GM21381 (cell line): Measurements from ENCODE around the gene SNED1.
"Not testable (repeated sequence)": the region's sequence is repeated elsewhere in the genome, so short reads cannot be mapped to it uniquely, and the experiment has no call there.

Experiments
- ATAC-seq: cut with Tn5 transposase; IDR thresholded peaks from one replicate; pipeline ENCODE4 v1.9.1; 2021; ENCODE audit warnings: mild to moderate bottlenecking, moderate library complexity; ENCODE audit not compliant: unreplicated experiment

The SNED1 gene

DNA sequence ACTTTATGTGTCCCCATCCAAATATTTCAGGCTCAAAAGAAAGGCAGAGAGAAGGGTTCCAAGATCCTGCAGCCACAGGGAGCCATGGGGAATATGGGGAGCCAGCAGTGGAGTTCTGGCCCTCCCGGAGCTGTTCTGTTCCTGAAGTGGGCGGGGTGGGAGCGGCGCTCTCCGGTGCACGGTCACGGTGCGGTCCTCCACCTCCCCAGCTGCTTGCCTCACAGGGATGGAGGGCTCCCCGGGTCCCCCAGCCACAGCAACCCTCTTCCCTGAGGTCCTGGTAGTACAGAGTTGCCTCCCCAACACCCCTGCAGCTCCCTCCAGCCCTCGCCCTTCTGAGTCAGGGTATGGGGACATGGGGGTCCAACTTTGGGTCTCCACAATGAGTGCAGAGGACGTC lies 26.2 kb upstream of the SNED1 start:
- ATAC-seq = no peak

DNA sequence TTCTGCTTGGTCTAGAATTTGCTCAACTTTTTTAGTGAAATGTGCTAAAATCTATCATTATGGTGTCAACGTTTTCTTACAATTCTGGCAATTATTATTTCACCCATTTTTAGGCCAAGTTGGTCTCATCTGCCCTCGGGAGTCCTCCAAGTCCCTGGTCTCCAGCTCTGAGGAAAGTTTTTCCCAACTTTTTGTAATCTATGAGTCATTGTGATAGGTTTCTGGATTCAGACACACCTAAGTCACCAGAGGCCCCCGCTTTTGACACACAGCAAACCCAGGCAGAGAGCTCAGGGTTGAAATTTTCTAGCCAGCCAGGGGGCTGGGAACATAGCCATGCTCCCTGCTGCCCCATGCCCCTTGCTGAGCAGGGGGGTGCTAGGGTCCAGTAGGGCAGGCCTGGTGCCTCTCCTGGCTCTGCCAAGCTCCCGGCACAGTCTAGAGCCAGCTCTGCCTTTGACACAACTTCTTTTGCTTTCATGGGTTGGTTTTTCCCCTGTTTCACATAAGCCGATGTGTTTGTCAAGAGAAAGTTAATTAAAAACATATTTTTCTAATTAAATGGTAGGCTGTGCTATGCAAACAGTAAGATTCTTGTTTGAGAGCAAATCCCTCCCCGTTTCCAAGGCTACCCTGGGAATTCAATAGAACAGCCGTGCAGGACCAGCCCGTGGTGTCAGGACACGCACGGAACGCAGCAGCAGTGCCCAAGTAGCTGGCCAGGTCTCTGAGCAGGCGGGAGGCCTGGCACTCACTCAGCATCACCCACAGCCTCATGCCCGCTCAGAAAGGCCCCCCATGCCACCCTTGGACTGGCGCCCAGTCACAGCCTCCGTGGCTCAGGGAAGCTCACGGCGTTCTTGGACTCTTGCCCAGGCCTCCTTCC lies 25.5 kb upstream of the SNED1 start:
- ATAC-seq = no peak

DNA sequence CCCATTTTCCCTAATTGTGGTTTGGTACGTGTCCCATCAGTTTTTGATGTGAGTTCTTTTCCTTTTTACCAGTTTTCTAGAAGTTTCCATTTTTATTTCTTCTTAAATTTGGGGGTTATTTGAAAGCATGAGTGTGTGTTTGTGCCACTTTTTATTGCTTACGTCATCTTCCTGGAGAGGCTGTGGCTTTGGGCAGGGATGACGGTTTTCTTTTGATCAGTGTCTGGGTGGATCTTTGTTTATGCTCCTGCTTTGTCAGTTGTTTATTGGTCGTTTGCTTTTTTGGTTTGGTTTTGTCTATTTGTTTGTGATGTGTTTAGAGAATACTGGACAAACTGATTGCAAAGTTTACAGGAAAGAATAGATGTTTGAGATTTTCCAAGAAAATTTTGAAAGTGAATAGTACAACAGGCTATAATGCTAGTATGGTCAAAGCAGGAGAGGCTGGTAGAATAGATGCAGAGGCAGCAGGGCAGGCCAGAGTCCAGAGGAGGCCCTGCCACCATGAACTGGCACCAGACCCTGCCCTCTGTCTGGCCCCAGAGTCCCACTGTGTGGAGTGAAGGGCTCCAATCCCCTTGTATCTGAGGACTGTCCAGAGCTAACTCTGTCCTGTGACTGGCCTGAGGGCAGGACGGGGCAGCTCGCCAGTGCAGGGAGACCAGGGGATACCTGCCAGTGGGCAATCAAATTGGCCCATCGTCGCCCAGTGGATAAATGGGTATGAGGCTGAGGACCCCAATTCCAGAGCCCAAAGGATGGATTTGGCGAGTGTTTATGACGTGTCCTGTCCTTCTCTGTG lies 23.4 kb upstream of the SNED1 start:
- no peak for ATAC-seq

DNA sequence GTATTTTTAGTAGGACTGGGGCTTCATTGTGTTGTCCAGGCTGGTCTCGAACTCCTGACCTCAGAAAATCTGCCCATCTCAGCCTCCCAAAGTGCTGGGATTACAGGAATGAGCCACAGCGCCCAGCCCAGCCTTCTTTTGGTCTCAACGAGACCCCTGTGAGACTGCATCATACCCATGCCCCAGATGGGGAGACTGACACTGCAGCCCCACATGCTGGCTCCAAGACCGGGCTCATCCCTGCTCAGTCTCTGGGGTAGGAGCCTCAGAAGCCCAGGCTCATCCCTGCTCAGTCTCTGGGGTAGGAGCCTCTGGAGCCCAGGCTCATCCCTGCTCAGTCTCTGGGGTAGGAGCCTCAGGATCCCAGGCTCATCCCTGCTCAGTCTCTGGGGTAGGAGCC lies 22.5 kb upstream of the SNED1 start:
- not testable (repeated sequence) for ATAC-seq

DNA sequence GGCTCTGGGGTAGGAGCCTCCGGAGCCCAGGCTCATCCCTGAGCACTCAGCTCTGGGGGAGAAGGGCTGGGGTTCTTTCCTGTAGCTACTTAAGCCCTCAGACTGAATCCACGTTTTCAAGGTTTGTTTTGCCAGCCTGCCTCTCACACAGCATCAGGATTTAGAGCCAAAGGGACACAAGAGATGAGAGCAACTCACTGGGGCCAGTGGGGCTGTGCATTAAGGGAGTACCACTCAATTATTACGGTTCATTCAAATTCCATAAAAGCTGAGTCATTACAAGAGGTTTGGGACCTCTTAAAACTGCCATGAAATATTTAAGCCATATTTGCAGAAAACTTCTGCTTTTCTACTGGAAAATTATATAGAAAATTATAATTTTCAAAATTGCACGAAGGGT lies 17.1 kb upstream of the SNED1 start:
- no peak for ATAC-seq

DNA sequence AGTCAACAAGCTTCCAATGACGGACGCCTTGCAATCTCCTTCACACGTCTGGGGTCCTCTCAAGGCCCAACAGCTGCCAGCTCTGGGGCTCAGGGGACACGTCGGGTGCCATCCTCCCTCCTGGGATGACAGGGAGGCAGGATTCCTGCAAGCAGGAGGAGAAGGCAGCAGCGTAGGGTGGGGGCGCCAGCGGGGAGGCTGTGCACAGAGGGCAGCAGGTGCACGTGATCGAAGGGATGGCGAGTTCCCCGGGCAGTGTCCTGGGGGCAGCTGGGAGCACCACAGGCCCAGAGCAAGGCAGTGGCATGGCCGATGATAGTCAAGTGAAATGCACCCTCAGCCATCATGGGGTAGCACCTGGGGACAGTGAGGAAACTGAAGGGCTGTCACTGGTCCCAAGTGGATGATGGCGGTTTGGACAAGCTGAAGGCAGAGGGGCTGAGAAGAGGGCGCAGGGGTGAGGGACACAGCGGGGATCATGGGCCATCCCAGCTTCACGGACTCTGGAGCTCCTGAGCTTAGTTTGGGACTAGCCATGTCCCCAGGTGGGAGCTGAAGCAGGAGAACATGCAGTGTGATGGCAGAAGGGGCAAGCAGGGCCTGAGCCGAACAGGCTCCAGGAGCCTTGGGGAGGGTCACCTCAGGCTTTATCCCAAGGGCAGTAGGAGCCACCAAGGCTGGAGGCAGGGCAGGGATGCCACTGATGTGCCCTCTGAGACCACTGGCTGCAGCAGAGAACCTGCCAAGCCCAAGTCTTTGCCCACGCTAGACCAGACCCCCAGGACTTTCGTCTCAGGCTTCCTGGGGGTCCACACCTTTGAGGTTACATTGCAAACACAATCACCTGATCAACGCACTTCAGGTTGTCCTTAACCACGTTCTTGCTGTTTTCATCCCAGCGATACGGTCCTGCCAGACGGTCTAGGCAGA lies 16.3 kb upstream of the SNED1 start:
- ATAC-seq = no peak

DNA sequence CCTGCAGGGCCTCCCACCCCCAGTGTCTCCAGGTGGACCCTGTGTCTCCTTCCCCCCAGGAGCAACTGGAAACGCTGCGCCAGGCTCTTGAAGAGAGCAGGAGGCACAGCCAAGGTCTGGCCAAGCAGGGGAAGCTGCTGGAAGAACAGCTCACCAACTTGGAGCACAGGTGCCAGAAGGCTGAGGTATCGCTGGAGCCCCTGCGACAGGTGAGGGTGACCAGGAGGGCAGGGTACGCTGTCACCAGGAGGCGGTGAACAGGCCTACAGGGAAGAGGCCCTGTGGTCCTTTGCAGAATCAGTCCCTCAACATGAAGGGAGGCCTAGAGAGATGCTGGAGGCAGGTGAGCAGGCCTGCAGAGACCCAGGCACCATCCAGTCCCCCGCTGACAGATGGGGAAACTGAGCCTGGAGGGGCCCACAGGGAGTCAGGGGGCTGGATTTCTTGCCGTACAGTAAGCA lies 15.6 kb upstream of the SNED1 start:
- no peak for ATAC-seq

DNA sequence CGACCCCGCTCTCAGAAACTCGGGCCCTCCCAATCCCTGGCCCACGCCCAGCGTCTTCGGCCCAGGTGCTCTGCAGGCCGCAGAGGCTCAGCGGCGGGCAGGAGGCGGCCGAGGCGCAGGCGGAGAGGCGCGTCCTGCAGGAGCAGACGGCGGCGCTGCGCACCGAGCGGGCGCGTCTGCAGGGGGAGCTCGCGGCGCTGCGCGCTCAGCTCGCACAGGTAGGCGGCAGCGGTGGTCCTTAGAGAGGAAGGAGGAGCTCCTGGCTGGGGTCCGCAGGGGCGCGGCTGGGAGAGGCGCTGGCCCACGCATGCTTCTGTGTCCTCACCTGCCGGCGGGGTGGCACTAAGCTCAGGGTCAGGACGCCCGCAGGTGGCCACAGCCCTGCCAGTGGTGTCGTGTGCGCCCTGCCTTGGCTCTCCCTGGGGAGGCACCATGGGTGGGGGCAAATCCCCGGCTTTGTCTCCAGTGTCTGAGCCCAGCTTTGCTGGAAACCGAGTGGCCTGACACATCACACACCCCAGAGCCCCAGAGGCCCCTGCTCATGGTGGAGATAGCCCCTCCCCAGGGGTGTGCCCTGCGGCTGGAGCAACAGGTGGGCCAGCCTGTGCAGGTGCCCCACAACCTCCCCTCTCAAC lies 14.9 kb upstream of the SNED1 start:
- ATAC-seq = no peak

DNA sequence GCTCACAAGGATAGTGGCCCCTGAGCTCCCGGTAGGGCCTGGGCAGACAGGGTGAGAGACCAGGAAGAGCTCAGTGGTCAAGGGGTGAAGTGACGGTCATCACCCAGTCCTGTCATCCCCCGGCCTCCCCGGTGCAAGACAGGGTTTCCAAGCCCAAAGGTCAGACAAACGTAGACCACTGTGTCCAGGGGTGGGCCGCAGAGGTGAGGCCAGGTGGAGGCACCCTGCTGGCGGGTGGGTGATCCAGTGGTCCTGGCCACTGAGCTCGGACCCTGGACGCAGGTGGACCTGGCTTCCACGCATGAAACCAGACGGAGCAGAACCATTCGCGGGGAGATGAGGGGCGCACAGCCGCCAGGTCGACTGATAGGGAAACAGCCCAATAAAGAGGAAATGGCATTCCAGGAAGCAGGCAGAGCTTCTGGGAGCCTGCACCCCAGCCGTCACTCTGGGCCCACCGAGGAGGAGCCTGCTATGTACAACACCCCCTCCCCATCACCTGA lies 14.4 kb upstream of the SNED1 start:
- no peak for ATAC-seq

DNA sequence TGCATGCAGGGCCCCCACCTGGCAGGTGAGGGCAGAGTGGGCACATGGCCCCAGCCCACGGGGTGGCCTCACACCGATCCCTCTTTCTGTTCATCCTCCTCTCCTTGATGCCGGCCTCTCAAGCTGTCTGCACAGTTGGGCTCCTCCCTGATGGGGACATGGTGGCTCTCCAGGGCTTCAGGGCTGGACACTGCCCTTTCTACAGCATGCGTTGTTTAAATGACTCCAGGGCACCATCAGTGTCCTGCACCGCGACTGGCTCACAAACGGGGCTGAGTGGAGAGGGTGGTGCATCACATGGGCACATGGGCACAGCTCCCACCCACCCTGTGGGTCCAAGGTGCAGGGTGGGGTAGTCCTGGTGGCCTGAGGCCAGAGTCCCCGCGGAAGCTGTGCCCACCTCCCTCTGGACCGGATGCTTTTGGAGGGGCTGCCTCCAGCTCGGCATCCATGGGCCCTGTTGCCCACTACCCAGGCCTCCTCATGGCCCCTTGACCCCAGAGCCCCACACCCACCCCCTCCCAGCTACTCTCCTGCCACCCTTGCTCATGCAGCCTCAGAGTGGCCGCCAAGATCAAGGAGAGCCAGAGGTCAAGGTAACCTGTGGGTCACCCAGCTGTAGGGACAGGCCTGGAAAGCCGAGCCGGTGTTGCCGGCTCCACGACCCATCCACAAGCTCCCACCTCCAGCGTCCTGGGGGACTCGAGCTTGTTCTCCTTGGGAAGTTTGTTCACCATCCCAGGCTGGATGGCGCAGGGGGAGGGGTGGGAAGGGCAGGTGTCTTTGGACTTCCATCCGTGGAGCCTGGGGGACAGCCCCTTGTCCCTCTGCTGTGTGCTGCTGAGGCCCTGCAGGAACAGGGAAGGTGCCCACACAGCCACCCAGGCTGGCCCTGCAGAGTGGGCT lies 12.3 kb upstream of the SNED1 start:
- ATAC-seq = no peak

DNA sequence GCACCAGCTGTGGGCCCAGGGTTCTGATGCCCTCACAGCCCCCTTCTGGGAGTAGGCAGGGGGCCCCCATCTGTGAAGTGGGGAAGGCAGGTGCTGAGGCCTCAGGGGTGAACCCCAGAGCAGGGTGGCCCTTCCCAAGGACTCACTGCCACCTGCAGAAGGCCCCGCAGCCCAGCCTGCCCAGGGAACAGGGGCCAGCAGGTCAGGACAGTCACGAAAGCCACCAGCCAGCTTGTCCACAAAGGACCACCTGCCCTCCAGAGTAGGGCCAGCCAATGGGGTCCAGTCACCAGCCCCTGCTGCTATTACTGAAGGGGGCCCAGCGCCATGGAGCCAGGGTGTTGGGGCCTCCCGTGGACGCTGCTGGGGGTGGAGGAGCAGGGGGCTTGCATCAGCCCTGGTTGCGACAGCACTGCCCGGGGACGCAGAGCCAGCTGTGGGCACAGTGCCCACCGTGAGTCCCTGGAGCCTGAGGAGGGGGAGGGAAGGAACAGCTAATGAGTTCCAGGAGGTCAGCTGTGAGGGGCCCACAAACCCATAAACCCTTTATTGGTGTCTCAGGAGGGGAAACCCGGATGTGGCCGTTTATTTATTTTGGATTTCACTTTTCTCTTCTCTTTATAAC lies 11.5 kb upstream of the SNED1 start:
- no peak for ATAC-seq

DNA sequence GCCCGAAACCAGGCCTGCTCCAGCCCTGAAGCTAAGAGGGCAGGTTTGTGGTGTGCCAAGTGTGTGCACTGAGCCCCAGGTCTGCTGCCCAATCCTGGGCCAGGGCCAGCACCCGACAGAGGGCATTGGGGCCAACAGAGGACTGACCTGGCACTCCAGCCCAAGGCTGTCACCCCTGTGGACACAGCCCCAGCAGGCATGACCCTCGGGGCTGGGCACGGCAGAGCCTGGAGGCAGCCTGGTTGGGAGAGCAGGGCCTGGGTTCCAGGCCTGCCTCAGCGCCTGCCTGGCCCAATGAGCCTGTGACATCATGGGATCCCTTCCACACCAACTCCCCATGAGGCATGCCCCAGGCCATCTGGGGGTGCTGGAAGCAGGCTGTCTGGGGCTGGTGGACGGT lies 10.8 kb upstream of the SNED1 start:
- no peak for ATAC-seq

DNA sequence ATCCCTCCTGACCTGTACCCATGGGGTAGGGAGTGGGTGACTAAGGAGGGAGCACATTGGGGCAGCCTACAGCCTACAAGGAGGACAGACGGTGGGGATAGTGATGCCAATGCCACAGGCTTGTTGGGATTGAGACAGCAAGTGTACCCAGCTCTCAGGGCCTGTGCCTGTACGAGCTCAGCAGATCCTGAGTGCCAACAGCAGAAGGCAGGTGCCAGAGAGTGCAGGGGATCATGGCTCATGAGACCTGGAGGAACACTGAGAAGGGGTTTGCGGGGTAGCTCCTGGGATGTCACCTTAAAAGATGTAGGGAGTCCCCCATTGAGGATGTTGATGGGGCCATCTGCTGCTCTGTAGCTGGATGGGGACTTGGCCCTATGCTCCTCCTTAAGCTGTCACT lies 10.3 kb upstream of the SNED1 start:
- no peak for ATAC-seq

DNA sequence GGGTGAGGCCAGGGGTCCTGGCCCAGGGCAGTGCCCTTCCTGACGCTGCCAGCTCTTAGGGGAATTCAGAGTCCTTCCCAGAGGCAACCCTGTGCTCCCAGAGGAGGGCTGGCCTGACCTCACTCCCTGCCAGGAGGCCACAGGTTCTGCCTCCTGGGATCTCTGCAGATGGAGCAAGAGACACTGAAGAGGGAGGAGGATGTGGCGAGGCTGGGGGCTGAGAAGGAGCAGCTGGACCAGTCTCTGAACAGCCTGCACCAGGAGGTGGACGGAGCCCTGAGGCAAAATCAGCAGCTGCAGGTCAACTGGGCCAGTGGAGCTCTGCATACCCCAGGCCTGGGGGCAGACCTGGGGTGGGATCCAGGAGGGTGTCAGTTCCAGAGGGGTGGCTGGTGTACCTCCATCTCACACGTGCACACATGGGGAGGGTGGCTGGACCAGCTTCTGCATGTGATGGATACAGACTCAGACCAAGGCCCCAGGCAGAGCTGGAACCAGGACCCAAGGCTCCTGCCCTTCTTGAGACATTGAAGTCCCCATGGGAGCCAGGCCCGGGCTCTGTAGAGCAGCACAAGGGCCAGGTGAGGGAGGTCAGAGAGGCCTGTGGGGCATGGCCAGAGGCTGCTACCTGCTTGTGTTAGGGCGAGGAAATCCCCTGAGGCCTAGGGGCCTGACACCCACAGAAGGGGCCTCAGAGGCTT lies 9.7 kb upstream of the SNED1 start:
- no peak for ATAC-seq

DNA sequence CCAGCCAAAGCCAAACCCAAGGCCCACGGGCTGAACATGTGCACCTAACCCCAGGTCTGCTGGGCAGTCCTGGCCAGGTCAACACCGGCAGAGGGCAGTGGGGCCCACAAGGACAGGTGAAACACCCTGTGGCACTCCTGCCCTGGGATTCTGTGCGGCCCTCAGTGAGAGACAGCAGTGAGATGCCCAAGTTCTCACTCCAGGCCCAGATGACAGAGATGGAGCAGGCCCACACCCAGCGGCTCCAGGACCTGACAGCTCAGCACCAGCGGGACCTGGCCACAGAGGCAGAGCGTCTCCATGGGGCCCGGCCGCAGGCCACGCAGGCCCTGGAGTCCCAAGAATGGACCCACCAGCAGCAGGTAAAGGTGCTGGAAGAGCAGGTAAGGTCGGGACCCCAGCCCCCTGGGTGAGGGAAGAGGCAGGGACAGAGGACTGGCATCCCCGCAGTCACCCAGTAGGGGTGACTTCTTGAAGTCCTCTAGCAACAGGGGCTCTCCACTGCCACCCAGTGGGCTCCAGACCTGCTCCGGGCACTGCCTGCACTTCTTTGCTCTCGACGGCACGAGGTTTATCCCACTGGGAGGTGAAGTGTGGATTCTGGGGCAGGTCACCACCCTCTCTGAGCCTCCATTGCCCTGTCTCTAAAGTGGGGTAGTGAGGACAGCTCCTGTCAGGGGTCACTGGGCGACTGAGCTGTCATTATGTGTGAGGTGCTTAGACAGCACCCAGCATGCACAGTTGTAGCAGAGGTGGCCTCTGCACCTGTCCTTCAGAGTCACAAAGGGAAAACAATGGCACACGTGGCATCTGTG lies 8.8 kb upstream of the SNED1 start:
- ATAC-seq = no peak

DNA sequence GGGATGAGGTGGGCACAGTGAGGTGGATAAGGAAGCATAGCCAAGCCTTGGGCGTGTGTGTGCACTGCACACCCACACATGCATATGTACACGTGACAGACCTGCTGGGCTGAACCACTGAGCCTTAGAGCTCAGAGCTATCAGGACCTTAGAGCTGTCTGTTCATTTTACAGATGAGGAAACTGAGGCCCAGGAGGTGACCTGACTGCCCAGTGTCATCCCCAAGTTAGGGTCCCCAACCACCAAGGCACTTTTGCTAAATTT lies 8.2 kb upstream of the SNED1 start:
- no peak for ATAC-seq

DNA sequence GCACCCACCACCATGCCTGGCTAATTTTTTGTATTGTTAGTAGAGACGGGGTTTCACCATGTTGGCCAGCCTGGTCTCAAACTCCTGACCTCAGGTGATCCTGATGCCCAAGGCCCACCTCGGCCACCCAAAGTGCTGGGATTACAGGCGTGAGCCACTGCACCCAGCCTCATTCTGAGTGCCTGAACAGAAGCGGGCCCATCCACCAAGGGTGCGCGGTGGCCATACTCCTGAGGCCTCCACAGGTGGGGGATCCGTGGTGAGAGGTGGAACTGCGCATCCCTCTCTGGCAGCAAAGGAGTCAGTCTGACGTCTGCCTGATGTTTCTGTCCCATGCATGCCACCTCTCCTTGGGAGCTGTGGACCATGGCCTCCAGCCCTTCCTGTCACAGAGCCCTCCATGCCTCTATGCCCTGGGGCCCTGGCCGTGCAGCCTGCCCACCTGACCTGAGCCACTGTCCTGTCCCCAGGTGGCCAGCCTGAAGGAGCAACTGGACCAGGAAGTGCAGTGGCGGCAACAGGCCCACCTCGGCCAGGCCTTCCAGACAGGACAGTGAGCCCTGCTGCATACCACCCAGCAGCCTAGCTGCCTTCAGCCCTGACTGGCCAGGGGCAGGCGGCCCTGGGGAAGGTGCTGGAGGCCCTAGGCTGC lies 7.6 kb upstream of the SNED1 start:
- no peak for ATAC-seq
